Measurements from ENCODE around the gene EYA3. TPM values are rescaled to one million over a fixed set of nuclear protein-coding genes. Genes with fewer than 3 reads are reported as not detected.

The EYA3 gene
- total and polyA plus RNA-seq, 2 of the 4 experiments (the other 2 are of a cell fraction) = 9.1 to 17.6 TPM

GRCh38 chr1:28044399-28044798 lies 44.0 kb downstream of the EYA3 start:
- DNase-seq (no peak), ATAC-seq (ENCODE audit: low read depth) (no peak)
- no peak overlapping the region for H3K4me3 ChIP-seq (ENCODE audit: insufficient read depth, low read depth, low read length)
- H3K79me1 ChIP-seq (ENCODE audit: low read depth in 1 of 2, low read length in 2 of 2) = peaks cover 26% of the 10 kb centered on the region in 2 experiments
- H2BK20ac ChIP-seq (ENCODE audit: low read depth, low read length) = no peak overlapping the region
- no peak overlapping the region for H2BK15ac ChIP-seq (ENCODE audit: low read depth, low read length)
- no TSS peak for BruUV-seq (replicated peaks)
- no peaks in the 10 kb centered on the region for H3K27me3 ChIP-seq (ENCODE audit: control insufficient read depth, insufficient read depth, low read length)
- ChIA-PET CTCF (no interaction called here), POLR2A (ENCODE audit: unreplicated experiment) (no interaction called here)
- H3K14ac ChIP-seq (replicated peaks; ENCODE audit: low read depth, low read length) = no peak overlapping the region
- no peaks in the 10 kb centered on the region for H3K9me1 ChIP-seq (ENCODE audit: insufficient read depth, low read length)
- intact Hi-C loops (cut with micrococcal nuclease) = no loop called here
- H3K18ac ChIP-seq (ENCODE audit: low read depth, low read length) = no peak overlapping the region
- no peak overlapping the region for H3K27ac ChIP-seq (ENCODE audit: insufficient read depth, low read length)
- H3K36me3 ChIP-seq (ENCODE audit: control insufficient read depth, insufficient read depth, low read length) = peaks cover 7% of the 10 kb centered on the region
- TF ChIP-seq USF2 (IDR thresholded peaks at IDR 0.05; ENCODE audit: low read depth, low read length) = no peak
- no peak for TF ChIP-seq RFX5 (IDR thresholded peaks at IDR 0.05; ENCODE audit: low read depth, low read length)
- TF ChIP-seq CEBPB (IDR thresholded peaks at IDR 0.05; ENCODE audit: low read depth, low read length) = no peak
- no peak for TF ChIP-seq RCOR1 (IDR thresholded peaks at IDR 0.05; ENCODE audit: insufficient replicate concordance, low read length)
- TF ChIP-seq CTCF (conservative IDR thresholded peaks at IDR 0.05; ENCODE audit: low read depth, low read length) = no peak
- no peak for TF ChIP-seq NFE2L2 (IDR thresholded peaks at IDR 0.05; ENCODE audit: low read depth, low read length)
- TF ChIP-seq SMC3 (IDR thresholded peaks at IDR 0.05; ENCODE audit: low read depth, low read length) = no peak
- peak; percentile 78 for TF ChIP-seq MAFK (IDR thresholded peaks at IDR 0.05; ENCODE audit: low read depth, low read length)
- H3K4ac ChIP-seq (ENCODE audit: low read depth, low read length) = no peak overlapping the region
- no peak overlapping the region for H4K5ac ChIP-seq (ENCODE audit: low read depth, low read length)
- H3K4me2 ChIP-seq (ENCODE audit: low read depth, low read length) = no peak overlapping the region
- H3K9ac ChIP-seq (ENCODE audit: low read depth, low read length) = no peak overlapping the region
- no peak overlapping the region for H4K8ac ChIP-seq (ENCODE audit: low read depth in 2 of 2, low read length in 2 of 2)
- H3K56ac ChIP-seq (ENCODE audit: extremely low read depth, insufficient read depth, low read length) = no peak overlapping the region
- no peaks in the 10 kb centered on the region for H3K9me3 ChIP-seq (ENCODE audit: control insufficient read depth, insufficient read depth, low read length)
- in situ Hi-C loops (cut with MboI; ENCODE audit: low sequenced_read_pairs) = no loop called here
- no CpG with 5 or more reads among the region's 1 CpG for WGBS, 2 experiments (ENCODE audit: extremely low coverage in 2 of 2, insufficient read length in 1 of 2)
- no peaks in the 10 kb centered on the region; the same call in 1 of the 2 replicates for H4K20me1 ChIP-seq (ENCODE audit: insufficient read depth, low read length)
- H4K91ac ChIP-seq (ENCODE audit: insufficient read depth, low read depth, low read length) = no peak overlapping the region
- no peak overlapping the region; the same call in 1 of the 2 replicates for H3K23ac ChIP-seq (ENCODE audit: low read depth, low read length)
- H3K4me1 ChIP-seq (ENCODE audit: control insufficient read depth, insufficient read depth, low read length) = peaks cover 2% of the 10 kb centered on the region; the same call in 1 of the 2 replicates
- H2BK120ac ChIP-seq (ENCODE audit: low read depth, low read length) = no peak overlapping the region
- no peak overlapping the region for H2BK5ac ChIP-seq (ENCODE audit: low read depth, low read length, poor library complexity, severe bottlenecking)
- H2AK5ac ChIP-seq (ENCODE audit: low read depth, low read length) = no peak overlapping the region
- H2AFZ ChIP-seq (replicated peaks; ENCODE audit: low read length, poor library complexity) = no peak overlapping the region
- no peak overlapping the region for H2AK9ac ChIP-seq (replicated peaks; ENCODE audit: low read depth, low read length, poor library complexity)
- dilution Hi-C loops (cut with HindIII; ENCODE audit: low sequenced_read_pairs, unreplicated experiment) = no loop called here

Measured in IMR-90 (cell line).